ENCODE measurements around the gene SMAP1.
"Not testable (repeated sequence)": the region's sequence is repeated elsewhere in the genome, so short reads cannot be mapped to it uniquely, and the experiment has no call there.

SMAP1 gene

DNA sequence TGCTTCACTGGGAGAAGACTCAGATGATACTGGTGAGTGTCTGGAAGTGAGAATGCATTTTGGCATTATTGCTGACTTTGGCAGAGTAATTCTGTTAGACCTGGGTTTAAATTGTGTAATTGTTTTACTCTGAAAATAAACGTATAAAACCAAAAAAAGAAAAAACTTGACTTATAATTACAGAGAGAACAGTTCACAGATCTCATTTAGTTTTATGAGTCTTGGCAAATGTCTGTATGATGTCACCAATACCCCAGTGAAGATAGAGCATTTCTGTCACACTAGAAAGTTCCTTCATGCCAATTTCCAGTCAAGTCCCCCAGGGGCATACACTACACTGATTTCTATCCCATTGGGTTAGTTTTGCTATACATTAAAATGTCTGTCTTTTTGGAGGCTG is 67.3 kb downstream of the SMAP1 start:
- DNase-seq (ENCODE audit: low read depth), result no peak
- no peak overlapping the region for H3K4me3 ChIP-seq (ENCODE audit: low read length)
- TF ChIP-seq CTCF (conservative IDR thresholded peaks at IDR 0.05; ENCODE audit: low read depth, low read length), result no peak

GRCh38 chr6:70735513-70735912 is 67.8 kb downstream of the SMAP1 start:
- H3K4me3 ChIP-seq (ENCODE audit: low read length), result no peak overlapping the region
- no peak for TF ChIP-seq CTCF (conservative IDR thresholded peaks at IDR 0.05; ENCODE audit: low read depth, low read length)
- no peak for DNase-seq (ENCODE audit: low read depth)

DNA sequence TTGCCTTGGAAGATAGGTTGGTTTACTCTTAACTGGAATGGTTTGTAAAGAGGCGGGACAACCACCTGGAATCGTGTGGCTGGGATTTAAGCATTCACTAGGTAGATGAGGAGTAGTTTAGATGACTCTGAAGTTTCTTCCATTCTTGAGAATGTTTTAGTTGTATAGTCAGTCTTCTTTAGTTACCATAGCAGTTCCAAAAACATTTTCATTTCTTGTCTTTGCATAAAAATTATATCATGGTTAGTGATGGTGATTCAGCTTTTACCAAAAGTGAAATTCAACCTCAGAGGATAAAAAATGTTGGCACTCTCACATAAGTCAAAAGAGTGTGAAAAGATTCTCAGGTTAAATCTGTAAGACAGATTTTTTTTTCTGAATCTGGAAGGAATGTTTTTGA is 70.3 kb downstream of the SMAP1 start:
- no peak for TF ChIP-seq CTCF (conservative IDR thresholded peaks at IDR 0.05; ENCODE audit: low read depth, low read length)
- H3K4me3 ChIP-seq (ENCODE audit: low read length), result no peak overlapping the region
- DNase-seq (ENCODE audit: low read depth), result no peak

- TF ChIP-seq CTCF (conservative IDR thresholded peaks at IDR 0.05; ENCODE audit: low read depth, low read length), result no peak
- DNase-seq (ENCODE audit: low read depth), result no peak
- H3K4me3 ChIP-seq (ENCODE audit: low read length), result no peak overlapping the region
Observed at GRCh38 chr6:70739534-70739933, 71.9 kb downstream of the SMAP1 start.

- H3K4me3 ChIP-seq (ENCODE audit: low read length); DNase-seq (ENCODE audit: low read depth): not testable (repeated sequence)
Observed at GRCh38 chr6:70740746-70741145, 73.1 kb downstream of the SMAP1 start.

GRCh38 chr6:70742462-70742861 is 74.8 kb downstream of the SMAP1 start:
- DNase-seq (ENCODE audit: low read depth); H3K4me3 ChIP-seq (ENCODE audit: low read length): not testable (repeated sequence)

- no peak overlapping the region for H3K4me3 ChIP-seq (ENCODE audit: low read length)
- TF ChIP-seq CTCF (conservative IDR thresholded peaks at IDR 0.05; ENCODE audit: low read depth, low read length), result no peak
- DNase-seq (ENCODE audit: low read depth), result no peak
Observed at GRCh38 chr6:70753870-70754380, 86.2 kb downstream of the SMAP1 start.

- no peak for TF ChIP-seq CTCF (conservative IDR thresholded peaks at IDR 0.05; ENCODE audit: low read depth, low read length)
- no peak overlapping the region for H3K4me3 ChIP-seq (ENCODE audit: low read length)
- DNase-seq (ENCODE audit: low read depth), result no peak
Observed at GRCh38 chr6:70758883-70759282, 91.2 kb downstream of the SMAP1 start.
